Measurements from ENCODE around the gene F13A1. TPM values are rescaled to one million over a fixed set of nuclear protein-coding genes. Genes with fewer than 3 reads are reported as not detected.

The F13A1 gene
- total RNA-seq, 4 donors from 2014 or later, result 94.2 to 147 (median 113) TPM

DNA sequence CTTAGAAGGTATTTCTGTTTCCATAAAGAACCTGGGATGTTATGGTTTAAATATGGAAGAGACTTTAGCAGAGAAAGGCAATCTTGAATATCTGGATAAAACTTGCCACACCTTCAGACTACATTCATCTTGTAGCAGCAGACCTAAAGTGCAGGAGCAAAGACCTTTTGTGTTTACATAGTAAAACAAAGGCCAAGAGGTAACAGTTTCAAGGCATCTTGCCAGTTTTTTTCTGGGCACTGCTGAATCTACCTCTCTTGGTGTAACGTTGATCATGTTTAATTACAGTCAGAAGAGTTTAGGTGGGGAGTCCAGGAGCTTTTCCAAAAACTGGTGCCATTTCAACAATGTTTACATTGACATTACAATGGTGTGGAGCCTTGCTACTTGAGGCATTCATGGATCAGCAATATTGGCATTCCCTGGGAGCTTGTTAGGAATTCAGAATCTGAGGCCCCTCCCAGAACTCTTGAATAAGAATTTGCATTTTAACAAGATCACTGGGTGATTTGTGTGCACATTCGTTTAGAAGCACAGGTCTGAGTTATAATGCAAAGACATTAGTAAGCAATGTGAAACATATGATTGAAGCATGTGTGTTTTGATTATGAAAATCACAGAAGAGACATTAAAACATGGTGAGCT, 94.5 kb downstream of the F13A1 start:
- Histone ChIP-seq H3K27ac (no peak overlapping the region), H3K4me3 (no peak overlapping the region), H3K4me1 (no peaks in the 10 kb centered on the region), H3K27me3 (no peaks in the 10 kb centered on the region), H3K9me3 (no peaks in the 10 kb centered on the region), H3K36me3 (no peaks in the 10 kb centered on the region)
- 30 to 34% methylated on average over 2 of the region's 2 CpGs for WGBS, 2 donors
- TF ChIP-seq, protein P1, sequence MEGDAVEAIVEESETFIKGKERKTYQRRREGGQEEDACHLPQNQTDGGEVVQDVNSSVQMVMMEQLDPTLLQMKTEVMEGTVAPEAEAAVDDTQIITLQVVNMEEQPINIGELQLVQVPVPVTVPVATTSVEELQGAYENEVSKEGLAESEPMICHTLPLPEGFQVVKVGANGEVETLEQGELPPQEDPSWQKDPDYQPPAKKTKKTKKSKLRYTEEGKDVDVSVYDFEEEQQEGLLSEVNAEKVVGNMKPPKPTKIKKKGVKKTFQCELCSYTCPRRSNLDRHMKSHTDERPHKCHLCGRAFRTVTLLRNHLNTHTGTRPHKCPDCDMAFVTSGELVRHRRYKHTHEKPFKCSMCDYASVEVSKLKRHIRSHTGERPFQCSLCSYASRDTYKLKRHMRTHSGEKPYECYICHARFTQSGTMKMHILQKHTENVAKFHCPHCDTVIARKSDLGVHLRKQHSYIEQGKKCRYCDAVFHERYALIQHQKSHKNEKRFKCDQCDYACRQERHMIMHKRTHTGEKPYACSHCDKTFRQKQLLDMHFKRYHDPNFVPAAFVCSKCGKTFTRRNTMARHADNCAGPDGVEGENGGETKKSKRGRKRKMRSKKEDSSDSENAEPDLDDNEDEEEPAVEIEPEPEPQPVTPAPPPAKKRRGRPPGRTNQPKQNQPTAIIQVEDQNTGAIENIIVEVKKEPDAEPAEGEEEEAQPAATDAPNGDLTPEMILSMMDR (IDR thresholded peaks at IDR 0.05), result no peak
- TF ChIP-seq POLR2A (IDR thresholded peaks at IDR 0.05) (no peak), EP300 (IDR thresholded peaks at IDR 0.05) (no peak)
- no peak for DNase-seq (ENCODE audit: low spot score in 2 of 2)

DNA sequence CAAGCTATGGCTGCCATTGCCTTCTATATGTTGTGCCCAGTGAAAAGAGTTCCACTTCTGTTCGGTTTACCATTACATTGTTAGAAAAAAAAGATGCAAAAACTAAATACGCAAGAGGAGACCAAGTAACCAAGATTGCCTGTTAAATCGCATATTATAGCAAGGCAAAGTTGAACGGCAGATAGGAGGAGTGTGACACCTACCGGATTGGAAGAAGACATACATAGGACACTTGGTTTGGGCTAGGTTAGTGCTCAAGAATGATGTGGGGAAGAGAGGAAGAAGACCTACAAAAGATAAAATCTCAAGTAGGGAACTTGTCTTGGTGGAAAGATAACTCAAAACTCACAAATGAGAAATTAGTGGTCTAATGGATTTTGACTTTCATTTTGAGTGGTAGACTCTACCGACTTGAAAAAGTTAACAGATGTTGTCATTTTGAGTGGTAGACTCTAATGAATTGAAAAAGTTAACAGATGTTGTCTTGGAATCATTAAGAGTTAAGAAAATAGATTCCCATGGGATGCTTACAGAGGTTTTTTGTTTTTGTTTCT, 95.5 kb downstream of the F13A1 start:
- WGBS, 2 donors, result 91% methylated on average over 6 of the region's 6 CpGs
- Histone ChIP-seq H3K36me3 (no peaks in the 10 kb centered on the region), H3K27ac (no peak overlapping the region), H3K4me1 (no peaks in the 10 kb centered on the region), H3K4me3 (no peak overlapping the region), H3K9me3 (no peaks in the 10 kb centered on the region), H3K27me3 (no peaks in the 10 kb centered on the region)
- TF ChIP-seq EP300 (IDR thresholded peaks at IDR 0.05) (no peak), POLR2A (IDR thresholded peaks at IDR 0.05) (no peak)
- TF ChIP-seq, protein P1 (IDR thresholded peaks at IDR 0.05), result no peak
- DNase-seq (ENCODE audit: low spot score in 2 of 2), result no peak

DNA sequence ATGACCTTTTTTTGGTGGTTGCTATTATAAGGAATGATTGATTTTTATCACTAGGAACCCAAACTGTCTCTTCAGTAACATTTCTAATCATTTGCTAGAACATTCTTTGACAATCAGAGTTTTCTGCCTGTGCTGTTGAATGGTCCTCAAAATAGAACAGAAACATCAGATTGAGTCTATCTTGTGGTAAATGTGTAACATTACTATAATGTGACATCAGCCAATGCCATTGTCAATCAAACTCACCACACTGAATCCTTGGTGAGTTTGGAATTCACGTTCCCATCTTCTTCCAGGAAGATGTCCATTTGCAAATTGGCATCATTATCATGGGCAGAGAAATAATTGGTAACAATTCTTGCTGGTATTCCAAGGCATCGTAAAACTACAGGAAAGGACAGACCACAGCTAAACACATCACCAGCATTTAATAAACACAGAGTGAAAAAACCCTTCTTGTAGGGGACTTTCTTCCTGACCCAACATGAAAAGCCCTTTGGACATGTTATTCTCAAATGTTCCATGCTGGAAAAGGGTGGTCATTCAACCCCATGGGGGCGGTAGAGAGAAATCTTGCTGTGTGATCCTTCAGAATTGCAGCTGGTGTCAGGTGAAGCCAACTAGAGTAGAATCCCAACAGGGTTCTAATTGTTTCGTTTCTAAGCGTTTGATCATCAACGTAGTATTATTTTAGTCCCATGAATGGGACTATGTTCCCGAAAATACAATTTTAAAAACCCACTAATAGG, 98.5 kb downstream of the F13A1 start:
- Histone ChIP-seq H3K9me3 (no peaks in the 10 kb centered on the region), H3K36me3 (no peaks in the 10 kb centered on the region), H3K4me1 (no peaks in the 10 kb centered on the region), H3K4me3 (no peak overlapping the region), H3K27ac (no peak overlapping the region), H3K27me3 (no peaks in the 10 kb centered on the region)
- no peak for DNase-seq (ENCODE audit: low spot score in 2 of 2)
- TF ChIP-seq EP300 (IDR thresholded peaks at IDR 0.05), result no peak
- TF ChIP-seq, protein P1 (IDR thresholded peaks at IDR 0.05), result no peak
- TF ChIP-seq POLR2A (IDR thresholded peaks at IDR 0.05), result no peak
- 56 to 60% methylated on average over 7 of the region's 7 CpGs for WGBS, 2 donors

DNA sequence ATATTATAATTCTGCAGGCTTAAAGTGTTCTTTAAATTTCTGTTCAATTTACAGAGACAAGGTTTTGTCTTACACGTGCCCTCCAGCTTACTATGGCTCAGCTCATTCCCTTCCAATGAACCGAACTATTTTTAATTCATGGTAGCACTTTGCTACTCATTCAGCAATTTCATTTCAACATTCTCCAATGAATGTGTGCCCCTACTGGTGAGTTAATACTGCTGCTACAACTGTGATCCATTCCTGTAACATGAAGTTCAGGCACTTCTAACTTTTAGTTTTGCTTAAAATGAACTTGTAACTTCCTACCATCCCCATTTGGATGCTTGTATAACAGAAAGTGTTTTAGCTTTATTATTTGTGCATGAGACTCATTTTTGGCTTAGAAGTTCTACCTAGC, 99.7 kb downstream of the F13A1 start:
- TF ChIP-seq EP300 (IDR thresholded peaks at IDR 0.05) (no peak), POLR2A (IDR thresholded peaks at IDR 0.05) (no peak)
- TF ChIP-seq, protein P1 (IDR thresholded peaks at IDR 0.05), result peak in 2 of 5 experiments; percentile 17 to 22
- DNase-seq (ENCODE audit: low spot score in 2 of 2), result no peak
- H3K27me3 ChIP-seq, result no peaks in the 10 kb centered on the region
- WGBS, 2 donors, result 54 to 56% methylated on average over 2 of the region's 2 CpGs
- no peaks in the 10 kb centered on the region for H3K9me3 ChIP-seq
- H3K36me3 ChIP-seq, result no peaks in the 10 kb centered on the region
- H3K4me3 ChIP-seq, result no peak overlapping the region
- no peak overlapping the region for H3K27ac ChIP-seq
- H3K4me1 ChIP-seq, result no peaks in the 10 kb centered on the region

DNA sequence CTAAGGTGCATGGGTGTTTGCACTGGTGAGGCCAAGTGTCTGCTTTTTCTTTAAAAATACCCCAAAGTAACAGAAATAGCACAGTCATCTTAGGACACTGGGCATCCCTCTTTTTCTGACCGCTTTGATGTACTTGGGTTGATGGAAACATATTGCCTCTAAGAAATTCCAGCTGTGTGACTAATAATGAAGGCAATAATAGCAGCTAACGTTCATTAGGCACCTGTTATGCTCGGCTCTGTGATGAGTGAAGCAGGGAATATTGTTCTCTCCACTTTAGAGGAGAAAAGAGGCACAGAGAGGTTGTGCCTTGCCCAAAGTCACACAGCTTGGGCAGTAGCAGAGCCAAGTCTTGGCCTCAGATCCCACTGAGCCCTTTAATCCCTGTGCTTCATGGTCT, 100.7 kb downstream of the F13A1 start:
- Histone ChIP-seq H3K4me3 (no peak overlapping the region), H3K36me3 (no peaks in the 10 kb centered on the region), H3K9me3 (no peaks in the 10 kb centered on the region), H3K27ac (no peak overlapping the region), H3K4me1 (no peaks in the 10 kb centered on the region), H3K27me3 (no peaks in the 10 kb centered on the region)
- TF ChIP-seq POLR2A (IDR thresholded peaks at IDR 0.05) (no peak), EP300 (IDR thresholded peaks at IDR 0.05) (no peak)
- TF ChIP-seq, protein P1 (IDR thresholded peaks at IDR 0.05), result no peak
- 54 to 63% methylated on average over 3 of the region's 3 CpGs for WGBS, 2 donors
- DNase-seq (ENCODE audit: low spot score in 2 of 2), result no peak
